Measurements from ENCODE around the gene CITED4.
A peak's percentile ranks its signal among the peaks of the same experiment; 100 is the strongest.

CITED4 gene

DNA sequence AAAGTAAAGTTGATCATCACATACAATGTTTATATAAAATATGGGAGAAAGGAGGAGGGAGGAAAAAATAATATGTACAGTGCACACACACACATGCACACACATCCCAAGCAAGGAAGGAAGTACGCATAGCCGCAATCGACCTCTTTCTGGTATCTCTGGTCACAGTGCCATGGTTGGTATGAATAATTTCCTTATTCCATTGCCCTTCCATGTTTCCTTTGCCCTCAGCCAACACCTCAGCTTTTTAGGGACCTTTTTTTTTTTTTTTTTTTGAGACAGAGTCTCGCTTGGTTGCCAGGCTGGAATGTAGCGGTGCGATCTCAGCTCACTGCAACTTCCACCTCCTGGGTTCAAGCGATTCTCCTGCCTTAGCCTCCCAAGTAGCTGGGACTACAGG, 20.6 kb downstream of the CITED4 start:
- H3K4me3 ChIP-seq (ENCODE audit: low read length), result no peak overlapping the region
- TF ChIP-seq, protein P1, sequence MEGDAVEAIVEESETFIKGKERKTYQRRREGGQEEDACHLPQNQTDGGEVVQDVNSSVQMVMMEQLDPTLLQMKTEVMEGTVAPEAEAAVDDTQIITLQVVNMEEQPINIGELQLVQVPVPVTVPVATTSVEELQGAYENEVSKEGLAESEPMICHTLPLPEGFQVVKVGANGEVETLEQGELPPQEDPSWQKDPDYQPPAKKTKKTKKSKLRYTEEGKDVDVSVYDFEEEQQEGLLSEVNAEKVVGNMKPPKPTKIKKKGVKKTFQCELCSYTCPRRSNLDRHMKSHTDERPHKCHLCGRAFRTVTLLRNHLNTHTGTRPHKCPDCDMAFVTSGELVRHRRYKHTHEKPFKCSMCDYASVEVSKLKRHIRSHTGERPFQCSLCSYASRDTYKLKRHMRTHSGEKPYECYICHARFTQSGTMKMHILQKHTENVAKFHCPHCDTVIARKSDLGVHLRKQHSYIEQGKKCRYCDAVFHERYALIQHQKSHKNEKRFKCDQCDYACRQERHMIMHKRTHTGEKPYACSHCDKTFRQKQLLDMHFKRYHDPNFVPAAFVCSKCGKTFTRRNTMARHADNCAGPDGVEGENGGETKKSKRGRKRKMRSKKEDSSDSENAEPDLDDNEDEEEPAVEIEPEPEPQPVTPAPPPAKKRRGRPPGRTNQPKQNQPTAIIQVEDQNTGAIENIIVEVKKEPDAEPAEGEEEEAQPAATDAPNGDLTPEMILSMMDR (conservative IDR thresholded peaks at IDR 0.05; ENCODE audit: low read depth, low read length), result no peak
- no peak for DNase-seq (ENCODE audit: low read depth)

DNA sequence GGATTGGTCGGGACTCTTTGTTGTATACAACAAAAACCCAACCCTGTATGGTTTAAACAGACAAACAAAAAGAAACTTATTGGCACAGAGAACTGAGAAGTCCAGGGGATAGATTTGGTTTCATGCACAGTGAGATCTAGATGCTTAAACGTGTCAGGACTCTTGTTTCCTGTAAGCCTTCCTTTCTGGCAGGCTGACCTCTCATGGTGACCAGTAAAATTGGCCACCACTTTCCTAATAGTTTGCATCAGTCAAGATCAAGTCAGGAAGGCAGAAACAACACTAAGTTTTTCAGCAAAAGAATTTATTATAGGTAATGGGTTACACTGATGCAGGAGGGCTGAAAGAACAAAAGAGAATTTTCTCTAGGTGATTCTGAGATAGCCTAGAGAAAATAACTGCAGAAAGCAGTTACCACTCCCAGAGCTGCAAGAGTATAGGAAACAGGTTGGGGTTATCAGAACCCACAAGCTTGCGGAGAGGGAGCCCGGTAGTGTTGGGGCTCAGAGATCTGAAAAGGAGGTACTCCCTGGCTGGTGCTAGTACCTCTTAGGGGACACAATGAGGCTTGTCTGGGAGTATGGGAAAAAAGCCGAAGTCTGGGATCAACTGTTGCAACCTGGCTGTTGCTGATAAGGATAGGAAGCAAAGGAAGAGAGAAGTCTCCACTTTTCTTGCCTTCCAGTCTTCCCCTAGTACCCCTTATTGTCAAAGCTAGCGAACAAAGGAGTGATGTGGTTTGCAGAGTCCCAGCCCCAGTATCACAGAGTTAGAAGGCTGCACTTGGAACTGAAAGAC, 21.4 kb downstream of the CITED4 start:
- TF ChIP-seq, protein P1 (conservative IDR thresholded peaks at IDR 0.05; ENCODE audit: low read depth, low read length), result peak; percentile 10
- no peak overlapping the region for H3K4me3 ChIP-seq (ENCODE audit: low read length)
- DNase-seq (ENCODE audit: low read depth), result no peak

DNA sequence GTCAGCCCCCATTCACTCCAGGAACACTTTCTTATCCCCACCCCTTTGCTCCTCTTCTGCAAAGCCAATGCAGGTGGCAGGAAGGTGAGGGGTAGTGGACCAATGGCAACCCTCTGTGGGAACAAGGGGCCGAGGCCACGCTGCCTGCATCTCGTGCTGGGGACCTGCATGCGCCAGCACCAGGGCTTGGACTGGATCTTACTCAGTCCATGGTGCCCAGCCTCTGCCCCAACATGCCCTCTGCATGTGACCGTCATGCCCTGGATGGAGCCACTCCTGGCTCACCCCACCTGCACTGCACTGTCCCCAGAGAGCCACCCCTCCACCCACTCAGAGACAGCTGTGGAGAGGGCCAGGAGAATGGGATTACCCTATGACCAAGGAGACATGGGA, 22.2 kb downstream of the CITED4 start:
- TF ChIP-seq, protein P1 (conservative IDR thresholded peaks at IDR 0.05; ENCODE audit: low read depth, low read length), result no peak
- no peak for DNase-seq (ENCODE audit: low read depth)
- no peak overlapping the region for H3K4me3 ChIP-seq (ENCODE audit: low read length)

DNA sequence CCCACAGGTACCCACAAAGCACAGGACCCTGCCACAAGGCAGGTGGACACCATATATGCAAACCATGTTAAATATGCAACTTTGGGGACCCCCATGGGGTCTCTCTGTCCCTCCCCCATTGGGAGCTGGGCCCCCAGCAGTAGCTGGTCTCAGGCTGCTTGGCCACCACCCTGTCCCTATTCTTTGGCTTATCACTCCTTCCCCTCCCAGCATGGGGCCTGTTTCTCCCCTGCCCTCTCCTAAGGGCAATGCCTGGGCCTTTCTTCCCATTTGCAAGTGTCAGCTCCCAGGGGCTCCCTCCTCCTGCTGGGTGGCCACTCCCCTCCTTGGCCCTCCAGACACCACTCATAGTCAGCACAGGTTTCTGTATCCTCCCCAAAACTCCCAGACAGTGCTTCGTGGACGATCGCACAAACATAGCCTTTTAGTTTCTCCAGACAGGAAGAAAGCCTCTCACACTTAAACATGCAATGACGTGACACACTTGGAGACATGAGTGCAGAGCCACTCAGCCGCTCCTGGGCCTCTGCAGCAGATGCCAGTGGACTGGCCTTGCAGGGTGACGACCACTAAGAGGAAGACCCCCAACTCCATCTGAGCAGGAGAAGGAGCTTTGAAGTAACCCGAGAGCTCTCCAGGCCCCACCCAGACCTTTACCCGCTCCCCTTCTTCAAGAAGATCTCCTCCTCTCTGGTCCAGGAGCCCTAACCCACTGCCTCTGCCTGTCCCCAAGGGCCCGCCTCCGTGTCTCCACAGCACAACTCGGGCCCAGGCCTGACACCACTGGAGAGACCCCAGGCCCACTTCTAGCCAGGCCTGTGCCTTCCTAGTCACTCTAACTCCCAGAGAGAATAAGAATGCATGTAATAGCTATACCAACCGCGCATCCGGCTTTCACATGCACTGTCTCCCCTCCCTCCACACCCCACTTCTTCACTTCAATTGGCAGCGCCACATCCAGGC, 22.9 kb downstream of the CITED4 start:
- TF ChIP-seq, protein P1 (conservative IDR thresholded peaks at IDR 0.05; ENCODE audit: low read depth, low read length), result no peak
- H3K4me3 ChIP-seq (ENCODE audit: low read length), result no peak overlapping the region

DNA sequence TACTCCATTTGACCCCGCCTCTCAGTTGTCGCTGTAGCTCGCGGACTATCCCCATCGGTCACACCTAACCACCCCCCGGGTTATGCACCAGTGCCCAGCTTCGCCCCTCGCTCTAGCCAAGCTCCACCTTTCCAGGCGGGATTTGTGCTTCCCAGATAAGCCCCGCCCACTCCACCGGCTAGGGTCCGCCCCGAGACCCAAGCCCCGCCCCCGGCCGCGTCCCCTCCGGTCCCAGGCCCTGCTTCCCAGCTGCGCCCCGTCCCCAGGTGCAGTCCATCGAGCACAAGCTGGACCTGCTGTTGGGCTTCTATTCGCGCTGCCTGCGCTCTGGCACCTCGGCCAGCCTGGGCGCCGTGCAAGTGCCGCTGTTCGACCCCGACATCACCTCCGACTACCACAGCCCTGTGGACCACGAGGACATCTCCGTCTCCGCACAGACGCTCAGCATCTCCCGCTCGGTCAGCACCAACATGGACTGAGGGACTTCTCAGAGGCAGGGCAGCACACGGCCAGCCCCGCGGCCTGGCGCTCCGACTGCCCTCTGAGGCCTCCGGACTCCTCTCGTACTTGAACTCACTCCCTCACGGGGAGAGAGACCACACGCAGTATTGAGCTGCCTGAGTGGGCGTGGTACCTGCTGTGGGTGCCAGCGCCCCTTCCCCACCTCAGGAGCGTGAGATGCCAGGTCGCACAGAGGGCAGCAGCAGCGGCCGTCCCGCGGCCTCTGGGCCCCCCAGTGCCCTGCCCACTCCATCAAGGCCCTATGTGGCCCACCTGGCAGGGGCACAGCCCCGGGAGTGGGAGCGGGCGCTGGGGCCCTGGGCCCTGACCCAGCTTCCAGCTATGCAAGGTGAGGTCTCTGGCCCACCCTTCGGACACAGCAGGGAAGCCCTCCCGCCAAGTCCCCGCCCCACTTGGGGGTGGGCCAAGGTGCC, 23.9 kb downstream of the CITED4 start:
- TF ChIP-seq, protein P1 (conservative IDR thresholded peaks at IDR 0.05; ENCODE audit: low read depth, low read length), result no peak
- no peak for DNase-seq (ENCODE audit: low read depth)
- no peak overlapping the region for H3K4me3 ChIP-seq (ENCODE audit: low read length)

More for the DNA sequence above, 22.9 kb downstream of the CITED4 start:
- no peak for DNase-seq (ENCODE audit: low read depth)

DNA sequence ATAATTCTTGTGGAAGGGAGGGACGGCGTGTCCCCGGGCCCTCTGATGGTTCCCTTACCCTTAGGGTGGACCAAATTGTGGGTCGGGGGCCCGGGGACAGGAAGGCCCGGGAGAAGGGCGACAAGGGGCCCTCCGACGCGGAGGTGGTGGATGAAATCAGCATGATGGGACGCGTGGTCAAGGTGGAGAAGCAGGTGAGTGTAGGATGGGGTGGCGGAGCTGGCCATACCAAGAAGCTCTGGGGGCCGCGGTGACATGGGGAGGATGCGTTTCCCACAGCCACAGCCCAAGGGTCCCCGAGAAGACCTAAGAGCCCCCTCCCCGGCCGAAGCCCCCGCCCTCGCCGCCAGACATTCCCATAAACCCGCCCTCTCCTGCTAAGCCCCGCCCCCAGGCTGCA, 24.6 kb downstream of the CITED4 start:
- H3K4me3 ChIP-seq (ENCODE audit: low read length), result no peak overlapping the region
- TF ChIP-seq, protein P1 (conservative IDR thresholded peaks at IDR 0.05; ENCODE audit: low read depth, low read length), result no peak
- DNase-seq (ENCODE audit: low read depth), result no peak

Measured in retinal pigment epithelial cell (primary cell).